ENCODE measurements around the gene LPIN1. TPM values are rescaled to one million over a fixed set of nuclear protein-coding genes. Genes with fewer than 3 reads are reported as not detected.

LPIN1 gene
- total RNA-seq, 1 donor from 2014 or later, result 18.3 TPM

- H3K36me3 Mint-ChIP-seq (ENCODE audit: insufficient read depth), result peaks cover 25% of the 10 kb centered on the region
- no peaks in the 10 kb centered on the region for H3K4me1 Mint-ChIP-seq (ENCODE audit: low read depth)
- H3K27me3 Mint-ChIP-seq, result no peaks in the 10 kb centered on the region
- no peak overlapping the region for H3K27ac Mint-ChIP-seq
- no peak overlapping the region for H3K4me3 Mint-ChIP-seq (ENCODE audit: low read depth)
- TF ChIP-seq, protein P1, sequence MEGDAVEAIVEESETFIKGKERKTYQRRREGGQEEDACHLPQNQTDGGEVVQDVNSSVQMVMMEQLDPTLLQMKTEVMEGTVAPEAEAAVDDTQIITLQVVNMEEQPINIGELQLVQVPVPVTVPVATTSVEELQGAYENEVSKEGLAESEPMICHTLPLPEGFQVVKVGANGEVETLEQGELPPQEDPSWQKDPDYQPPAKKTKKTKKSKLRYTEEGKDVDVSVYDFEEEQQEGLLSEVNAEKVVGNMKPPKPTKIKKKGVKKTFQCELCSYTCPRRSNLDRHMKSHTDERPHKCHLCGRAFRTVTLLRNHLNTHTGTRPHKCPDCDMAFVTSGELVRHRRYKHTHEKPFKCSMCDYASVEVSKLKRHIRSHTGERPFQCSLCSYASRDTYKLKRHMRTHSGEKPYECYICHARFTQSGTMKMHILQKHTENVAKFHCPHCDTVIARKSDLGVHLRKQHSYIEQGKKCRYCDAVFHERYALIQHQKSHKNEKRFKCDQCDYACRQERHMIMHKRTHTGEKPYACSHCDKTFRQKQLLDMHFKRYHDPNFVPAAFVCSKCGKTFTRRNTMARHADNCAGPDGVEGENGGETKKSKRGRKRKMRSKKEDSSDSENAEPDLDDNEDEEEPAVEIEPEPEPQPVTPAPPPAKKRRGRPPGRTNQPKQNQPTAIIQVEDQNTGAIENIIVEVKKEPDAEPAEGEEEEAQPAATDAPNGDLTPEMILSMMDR (IDR thresholded peaks at IDR 0.05; ENCODE audit: unreplicated experiment), result no peak
- no peak for DNase-seq (ENCODE audit: low spot score, unreplicated experiment)
- H3K9me3 Mint-ChIP-seq (ENCODE audit: low read depth), result no peaks in the 10 kb centered on the region
Observed at GRCh38 chr2:11770531-11771188, 24.2 kb downstream of the LPIN1 start.

GRCh38 chr2:11771971-11772615 lies 25.7 kb downstream of the LPIN1 start:
- H3K4me3 Mint-ChIP-seq (ENCODE audit: low read depth), result no peak overlapping the region
- DNase-seq (ENCODE audit: low spot score, unreplicated experiment), result no peak
- TF ChIP-seq, protein P1 (IDR thresholded peaks at IDR 0.05; ENCODE audit: unreplicated experiment), result no peak
- H3K9me3 Mint-ChIP-seq (ENCODE audit: low read depth), result no peaks in the 10 kb centered on the region
- H3K27ac Mint-ChIP-seq, result no peak overlapping the region
- H3K27me3 Mint-ChIP-seq, result no peaks in the 10 kb centered on the region
- no peaks in the 10 kb centered on the region for H3K4me1 Mint-ChIP-seq (ENCODE audit: low read depth)
- peaks cover 19% of the 10 kb centered on the region for H3K36me3 Mint-ChIP-seq (ENCODE audit: insufficient read depth)

DNA sequence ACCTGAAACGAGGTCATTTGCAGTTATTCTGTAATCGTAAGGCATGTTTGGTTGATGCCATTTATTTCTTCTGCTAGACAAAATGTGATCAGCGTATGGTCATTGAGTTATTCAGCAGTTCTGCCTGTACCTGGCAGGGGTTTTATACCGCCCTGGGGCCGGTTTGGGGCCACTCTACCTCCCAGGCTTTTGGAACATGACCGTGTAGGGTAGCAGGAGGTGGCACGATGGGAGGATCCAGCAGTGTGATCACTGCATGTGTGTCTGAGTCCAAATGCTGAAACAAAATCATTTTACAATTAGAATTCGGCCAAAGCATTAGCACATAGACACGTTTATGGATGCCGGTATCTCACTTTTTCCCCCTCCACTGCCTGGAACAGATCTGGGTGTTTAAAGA lies 26.7 kb downstream of the LPIN1 start:
- Mint-ChIP-seq H3K27ac (no peak overlapping the region), H3K4me1 (ENCODE audit: low read depth) (no peaks in the 10 kb centered on the region), H3K4me3 (ENCODE audit: low read depth) (no peak overlapping the region), H3K27me3 (peaks cover under 1% of the 10 kb centered on the region), H3K9me3 (ENCODE audit: low read depth) (no peaks in the 10 kb centered on the region), H3K36me3 (ENCODE audit: insufficient read depth) (peaks cover 13% of the 10 kb centered on the region)
- TF ChIP-seq, protein P1 (IDR thresholded peaks at IDR 0.05; ENCODE audit: unreplicated experiment), result no peak
- DNase-seq (ENCODE audit: low spot score, unreplicated experiment), result no peak

DNA sequence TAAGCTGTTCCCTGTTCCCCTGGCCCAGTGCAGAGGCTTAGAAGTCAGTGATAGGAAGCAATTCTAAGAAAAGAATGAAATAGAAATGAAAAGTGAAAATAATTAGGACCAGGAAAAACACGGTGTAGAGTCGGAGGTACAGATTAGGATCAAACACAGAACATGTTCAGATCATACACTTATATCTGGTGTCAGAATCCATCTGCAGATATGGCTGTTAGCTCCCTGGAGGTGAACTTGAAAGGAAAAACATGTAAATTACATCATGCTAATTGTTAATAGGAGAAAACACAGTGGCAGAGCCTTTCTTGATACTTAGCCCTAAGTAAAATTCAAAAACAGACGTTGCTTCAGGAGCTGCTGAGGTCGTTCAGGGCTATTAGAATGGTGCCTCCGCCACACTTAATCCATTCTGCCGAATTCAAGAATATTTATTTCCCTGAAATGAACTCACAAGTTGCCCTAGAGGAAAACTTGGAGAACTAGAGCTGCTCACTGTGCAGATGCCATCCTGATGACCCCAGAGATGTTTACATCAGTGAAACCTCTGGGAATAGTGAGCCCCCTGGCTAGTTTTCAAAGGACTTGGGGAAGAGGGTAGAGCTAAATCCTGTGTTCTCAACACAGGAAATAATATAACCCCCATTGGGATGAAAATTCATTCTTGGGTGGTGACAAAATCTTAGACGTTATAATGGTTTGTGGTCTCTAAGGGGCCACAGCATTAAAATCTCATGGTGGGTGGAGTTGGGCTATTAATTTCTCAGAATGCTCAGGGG lies 27.5 kb downstream of the LPIN1 start:
- H3K4me1 Mint-ChIP-seq (ENCODE audit: low read depth), result no peaks in the 10 kb centered on the region
- H3K9me3 Mint-ChIP-seq (ENCODE audit: low read depth), result no peaks in the 10 kb centered on the region
- peaks cover 9% of the 10 kb centered on the region for H3K36me3 Mint-ChIP-seq (ENCODE audit: insufficient read depth)
- H3K27me3 Mint-ChIP-seq, result peaks cover 7% of the 10 kb centered on the region
- TF ChIP-seq, protein P1 (IDR thresholded peaks at IDR 0.05; ENCODE audit: unreplicated experiment), result no peak
- H3K27ac Mint-ChIP-seq, result no peak overlapping the region
- H3K4me3 Mint-ChIP-seq (ENCODE audit: low read depth), result no peak overlapping the region
- no peak for DNase-seq (ENCODE audit: low spot score, unreplicated experiment)

- no peak for DNase-seq (ENCODE audit: low spot score, unreplicated experiment)
- Mint-ChIP-seq H3K4me1 (ENCODE audit: low read depth) (no peaks in the 10 kb centered on the region), H3K9me3 (ENCODE audit: low read depth) (no peaks in the 10 kb centered on the region), H3K36me3 (ENCODE audit: insufficient read depth) (peaks cover 9% of the 10 kb centered on the region), H3K4me3 (ENCODE audit: low read depth) (no peak overlapping the region), H3K27ac (no peak overlapping the region), H3K27me3 (peaks cover 7% of the 10 kb centered on the region)
- TF ChIP-seq, protein P1 (IDR thresholded peaks at IDR 0.05; ENCODE audit: unreplicated experiment), result no peak
Observed at GRCh38 chr2:11774600-11774999, 28.2 kb downstream of the LPIN1 start.

All from progenitor cell of endocrine pancreas (in vitro differentiated cells).